Endothelial cell of hepatic sinusoid (primary cell): Measurements from ENCODE around the gene CDC16.

Experiments
- in situ Hi-C: cut with HindIII; loops from 2 replicates; pipeline ENCODE4 v1.10.0; 2017; ENCODE audit warnings: low sequenced_read_pairs

The CDC16 gene

GRCh38 chr13:114296902-114297301, 62.2 kb downstream of the CDC16 start:
- in situ Hi-C loops = no loop called here

GRCh38 chr13:114298866-114299265, 64.2 kb downstream of the CDC16 start:
- in situ Hi-C loops = no loop called here

DNA sequence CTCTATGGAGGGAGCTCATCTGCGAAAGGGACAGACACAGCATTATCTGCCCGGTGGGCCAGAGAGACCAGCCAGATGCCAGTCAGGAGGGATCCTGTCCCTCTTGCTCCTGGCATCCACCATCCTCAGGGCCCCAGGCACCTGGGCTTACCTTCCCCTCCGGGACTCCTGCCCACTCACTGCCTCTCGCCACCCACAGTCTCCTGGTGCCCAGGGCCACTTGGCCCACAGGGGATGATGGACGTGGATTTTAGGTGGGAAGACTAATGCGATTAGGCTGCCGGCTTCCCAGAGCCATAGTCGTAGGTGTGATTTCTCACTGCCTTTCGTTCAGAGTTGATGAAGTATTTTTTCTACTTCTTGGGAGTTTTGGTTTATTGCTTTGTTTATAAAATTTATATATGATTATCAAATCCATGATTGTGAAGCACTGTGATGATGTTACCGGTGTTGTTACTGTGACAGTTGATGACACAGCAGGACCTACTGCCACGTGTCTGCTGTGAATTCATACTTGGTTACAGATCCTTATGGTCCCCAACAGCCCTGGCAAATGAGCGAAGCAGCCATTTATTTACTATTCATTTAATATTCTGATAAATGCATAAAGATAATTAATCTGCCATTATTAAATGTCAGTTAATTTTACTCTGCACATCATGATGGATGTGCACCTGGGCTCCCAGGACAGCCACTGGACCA, 65.1 kb downstream of the CDC16 start:
- in situ Hi-C loops = no loop called here

GRCh38 chr13:114303700-114304327, 69.1 kb downstream of the CDC16 start:
- in situ Hi-C loops = no loop called here

DNA sequence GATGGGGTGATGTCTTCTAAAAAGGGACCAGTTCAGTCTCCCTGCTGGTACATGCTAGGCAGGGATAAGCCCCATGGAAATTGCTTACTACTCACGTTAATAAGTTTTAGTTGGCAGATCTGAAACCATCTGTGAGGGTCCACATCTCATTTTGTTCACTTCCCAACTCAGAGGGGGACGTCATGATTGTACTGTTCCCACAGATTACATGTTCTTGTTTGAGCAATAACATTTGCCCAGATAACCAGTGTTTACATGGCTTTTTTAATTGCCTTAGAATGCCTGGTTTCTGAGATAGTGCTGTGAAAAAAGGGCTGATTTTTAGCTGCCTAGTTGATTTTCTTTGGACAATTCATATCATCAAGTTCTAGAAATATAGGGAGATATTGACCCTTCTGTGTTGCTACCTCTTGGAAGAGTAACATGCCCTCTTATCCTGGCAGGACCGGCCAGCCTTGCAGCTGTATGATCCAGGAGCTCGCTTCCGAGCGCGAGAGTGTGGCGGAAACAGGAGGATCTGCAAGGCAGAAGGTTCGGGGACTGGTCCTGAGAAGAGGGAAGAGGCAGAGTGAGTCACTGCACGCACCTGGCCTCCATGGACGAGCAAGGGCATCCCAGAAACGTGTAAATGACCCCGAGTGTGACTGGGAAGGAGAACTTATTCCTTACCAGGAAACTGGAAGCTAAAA, 69.8 kb downstream of the CDC16 start:
- in situ Hi-C loops = no loop called here

DNA sequence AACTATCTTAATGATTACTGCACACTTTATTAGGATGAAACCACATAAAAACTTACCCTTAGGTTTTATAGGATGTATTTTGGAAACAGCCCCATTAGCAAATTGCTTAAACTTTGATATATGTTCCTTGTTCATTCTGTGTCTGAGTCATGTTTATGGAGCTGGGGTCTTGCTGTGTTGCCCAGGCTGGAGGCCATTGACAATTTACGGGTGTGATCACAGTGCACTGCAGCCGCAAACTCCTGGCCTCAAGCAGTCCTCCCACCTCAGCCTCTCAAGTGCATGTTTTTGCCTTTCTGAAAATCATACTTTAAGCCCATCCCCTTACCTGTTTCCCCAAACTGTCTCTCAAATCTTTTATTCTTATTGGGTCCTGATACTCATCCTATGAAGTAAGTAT, 74.4 kb downstream of the CDC16 start:
- in situ Hi-C loops = no loop called here

GRCh38 chr13:114309806-114310410, 75.2 kb downstream of the CDC16 start:
- in situ Hi-C loops = no loop called here

GRCh38 chr13:114310956-114311355, 76.3 kb downstream of the CDC16 start:
- in situ Hi-C loops = no loop called here

GRCh38 chr13:114311387-114311786, 76.7 kb downstream of the CDC16 start:
- in situ Hi-C loops = no loop called here

GRCh38 chr13:114311908-114312307, 77.2 kb downstream of the CDC16 start:
- in situ Hi-C loops = no loop called here

DNA sequence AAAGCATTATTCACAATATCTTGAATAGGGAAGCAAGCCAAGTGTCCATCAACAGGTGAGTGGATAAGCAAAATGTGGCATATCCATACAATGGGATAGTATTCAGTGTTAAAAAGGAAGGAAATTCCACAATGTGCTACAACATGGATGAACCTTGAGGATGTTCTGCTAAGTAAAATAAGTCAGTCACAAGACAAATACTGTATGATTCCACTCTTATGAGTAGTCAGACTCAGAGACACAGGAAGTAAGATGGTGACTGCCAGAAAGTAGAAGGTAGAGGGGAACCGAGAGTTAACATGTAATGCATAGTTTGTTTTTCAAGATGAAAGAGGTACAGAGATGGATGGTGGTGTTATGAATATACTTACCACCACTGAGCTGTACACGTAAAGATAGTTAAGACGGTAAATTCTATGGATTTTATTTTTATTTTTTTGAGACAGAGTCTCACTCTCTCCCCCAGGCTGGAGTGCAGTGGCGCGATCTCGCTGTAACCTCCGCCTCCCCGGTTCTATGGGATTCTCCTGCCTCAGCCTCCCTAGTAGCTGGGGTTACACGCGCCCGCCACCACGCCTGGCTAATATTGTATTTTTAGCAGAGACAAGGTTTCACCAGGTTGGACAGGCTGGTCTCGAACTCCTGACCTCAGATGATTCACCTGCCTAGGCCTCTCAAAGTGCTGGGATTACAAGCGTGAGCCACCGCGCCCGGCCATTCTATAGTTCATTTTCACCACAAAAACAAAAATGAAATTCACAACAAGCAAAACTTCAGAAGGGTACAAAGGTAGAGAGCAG, 78.6 kb downstream of the CDC16 start:
- in situ Hi-C loops = no loop called here

DNA sequence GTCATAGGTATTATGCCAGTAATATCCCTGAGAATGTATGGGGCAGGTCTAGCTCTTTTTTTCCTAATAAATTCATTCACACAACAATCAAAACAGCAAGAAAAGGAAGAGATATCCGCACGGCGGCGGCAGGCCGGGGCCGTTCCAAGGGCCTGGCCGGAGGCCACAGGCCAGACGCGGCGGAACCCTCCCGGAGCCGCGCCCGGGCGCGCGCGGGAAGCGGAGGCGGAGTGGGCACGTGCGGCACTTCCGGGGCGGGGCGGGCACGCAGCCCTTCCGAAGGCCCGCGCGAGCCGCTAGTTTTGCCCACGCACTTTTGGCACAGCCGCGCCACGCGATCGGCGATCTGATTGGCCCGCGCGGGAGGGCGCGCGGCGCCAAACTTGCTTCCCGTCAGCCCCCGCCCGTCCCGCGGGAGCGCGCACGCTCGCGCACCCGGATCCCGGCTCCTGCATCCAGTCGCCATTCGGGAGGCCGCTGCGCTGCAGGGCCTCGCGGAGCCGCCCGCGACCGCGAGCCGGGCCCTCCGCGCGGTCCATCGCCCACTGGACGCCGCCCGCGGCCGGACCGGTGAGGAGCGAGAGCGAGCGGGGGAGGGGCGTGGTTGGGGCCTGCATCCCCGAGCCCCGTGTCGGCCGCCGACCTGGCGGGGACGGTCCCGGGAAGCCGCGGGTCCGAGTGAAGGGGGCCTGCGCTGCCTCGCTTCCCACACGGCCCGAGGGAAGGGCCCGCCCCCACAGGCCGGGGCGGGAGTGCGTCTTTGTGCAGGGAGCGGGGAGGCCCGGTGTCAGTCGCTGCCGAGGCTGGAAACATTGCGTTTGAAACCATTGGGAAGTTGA, 79.6 kb downstream of the CDC16 start, which contains the start of gene CHAMP1:
CHAMP1 (plus strand) TSS at position 430 of the 839 bp plus-strand sequence. CDS start 9,340 bp downstream, outside the sequence.
- in situ Hi-C loops = no loop called here

DNA sequence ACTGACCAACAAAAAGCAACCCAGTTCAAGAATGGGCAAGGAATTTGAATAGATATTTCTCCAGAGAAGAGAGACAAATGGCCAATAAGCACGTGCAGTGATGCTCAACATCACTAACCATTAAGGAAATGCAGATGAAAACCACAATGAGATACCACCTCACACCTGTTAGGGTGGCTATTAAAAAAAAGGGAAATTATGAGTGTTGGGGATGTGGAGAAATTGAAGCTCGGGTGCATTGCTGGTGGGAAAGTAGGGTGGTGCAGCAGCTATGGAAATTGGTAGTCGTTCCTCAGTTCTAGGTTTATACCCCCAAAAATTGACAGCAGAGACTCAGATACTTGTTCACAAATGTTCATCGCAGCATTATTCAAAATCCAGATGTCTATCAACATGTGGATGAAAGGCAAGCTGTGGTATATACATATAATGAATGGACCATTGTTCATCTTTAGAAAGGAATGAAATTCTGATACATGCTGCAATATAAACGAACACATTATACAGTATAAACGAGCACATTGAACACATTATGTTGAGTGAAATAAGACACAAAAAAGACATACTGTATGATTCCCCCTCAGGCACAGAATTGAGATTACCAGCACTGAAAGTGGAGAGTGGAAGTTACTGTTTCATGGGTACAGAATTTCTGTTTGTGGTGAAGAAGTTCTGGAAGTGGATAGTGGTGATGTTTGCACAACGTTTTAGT, 80.5 kb downstream of the CDC16 start:
- in situ Hi-C loops = no loop called here

- in situ Hi-C loops = no loop called here
These were observed 83.9 kb downstream of the CDC16 start for GRCh38 chr13:114318624-114319023.

GRCh38 chr13:114319441-114319913, 84.8 kb downstream of the CDC16 start:
- in situ Hi-C loops = no loop called here

GRCh38 chr13:114320065-114320464, 85.4 kb downstream of the CDC16 start:
- in situ Hi-C loops = no loop called here

DNA sequence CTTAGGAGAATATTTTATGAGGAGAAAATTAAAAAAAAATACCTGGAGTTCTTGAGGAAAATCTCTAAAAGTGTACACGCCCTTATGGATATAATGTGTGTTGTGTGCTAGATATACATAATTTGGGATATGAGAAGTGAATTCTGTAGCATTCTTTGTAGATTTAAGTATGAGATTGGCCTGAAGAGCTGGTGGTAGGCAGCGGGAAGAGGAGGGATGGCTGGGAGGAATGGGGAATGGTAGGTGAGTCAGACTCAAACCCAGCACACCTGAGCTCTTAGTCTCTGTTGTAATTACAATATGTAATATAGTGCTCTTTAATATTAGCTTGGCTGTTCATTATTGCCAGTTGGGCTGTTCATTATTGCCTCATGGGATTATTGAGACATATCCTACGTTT, 86.6 kb downstream of the CDC16 start:
- in situ Hi-C loops = no loop called here
